SK-N-SH treated with all-trans-retinoic acid at 6 μM for 48 hours (cell line): ENCODE measurements around the gene ZNF283.

Experiments used
- ATAC-seq: fragments of 200-7000 bp; cut with Tn5 transposase; 3 replicates; pipeline ENCODE4 v1.9.1; 2020; ENCODE audit warnings: mild to moderate bottlenecking, moderate library complexity
- ARNTL ChIP-seq: fragments of 450-650 bp; formaldehyde crosslinking; IDR thresholded peaks from 2 replicates; pipeline ENCODE4 v1.5.0; 2020; ENCODE audit warnings: low read depth, mild to moderate bottlenecking, moderate library complexity, borderline replicate concordance
- BACH2 ChIP-seq: fragments of 250-450 bp; sonication (Bioruptor Pico); IDR thresholded peaks from 2 replicates; pipeline ENCODE4 v1.9.0; 2021; ENCODE audit warnings: mild to moderate bottlenecking, borderline replicate concordance
- CSDC2 ChIP-seq: fragments of 250-450 bp; sonication (Bioruptor Pico); IDR thresholded peaks from 2 replicates; pipeline ENCODE4 v1.5.0; 2020; ENCODE audit warnings: mild to moderate bottlenecking, moderate library complexity
- ESRRG ChIP-seq: fragments of 250-450 bp; sonication (Bioruptor Pico); IDR thresholded peaks from 2 replicates; pipeline ENCODE4 v1.6.1; 2021; ENCODE audit warnings: mild to moderate bottlenecking
- GLIS3 ChIP-seq: fragments of 250-450 bp; sonication (Bioruptor Pico); IDR thresholded peaks from 2 replicates; pipeline ENCODE4 v1.5.0; 2020; ENCODE audit warnings: mild to moderate bottlenecking, moderate library complexity
- ISL1 ChIP-seq: fragments of 250-450 bp; sonication (Bioruptor Pico); IDR thresholded peaks from 2 replicates; pipeline ENCODE4 v2.1.2; 2022; ENCODE audit warnings: mild to moderate bottlenecking, moderate library complexity
- OSR1 ChIP-seq: fragments of 250-450 bp; sonication (Bioruptor Pico); IDR thresholded peaks from 2 replicates; pipeline ENCODE4 v1.8.0; 2022; ENCODE audit warnings: moderate library complexity, mild to moderate bottlenecking, inconsistent platforms
- PATZ1 ChIP-seq: fragments of 250-450 bp; sonication (Bioruptor Pico); IDR thresholded peaks from 2 replicates; pipeline ENCODE4 v1.8.0; 2020; ENCODE audit warnings: mild to moderate bottlenecking, moderate library complexity, borderline replicate concordance
- PPARA ChIP-seq: fragments of 250-450 bp; sonication (Bioruptor Pico); IDR thresholded peaks from 2 replicates; pipeline ENCODE4 v1.5.0; 2020; ENCODE audit warnings: mild to moderate bottlenecking, borderline replicate concordance
- RARB ChIP-seq: fragments of 250-450 bp; sonication (Bioruptor Pico); IDR thresholded peaks from 2 replicates; pipeline ENCODE4 v1.8.0; 2021; ENCODE audit warnings: mild to moderate bottlenecking, moderate library complexity
- SNAI2 ChIP-seq: fragments of 250-450 bp; sonication (Bioruptor Pico); IDR thresholded peaks from 2 replicates; pipeline ENCODE4 v1.5.0; 2020; ENCODE audit warnings: mild to moderate bottlenecking, moderate library complexity
- TCF4 ChIP-seq: fragments of 250-450 bp; sonication (Bioruptor Pico); IDR thresholded peaks from 2 replicates; pipeline ENCODE4 v1.8.0; 2021; ENCODE audit warnings: mild to moderate bottlenecking, moderate library complexity, borderline replicate concordance
- TOX ChIP-seq: fragments of 250-450 bp; sonication (Bioruptor Pico); IDR thresholded peaks from 2 replicates; pipeline ENCODE4 v1.8.0; 2021; ENCODE audit warnings: mild to moderate bottlenecking, moderate library complexity, borderline replicate concordance
- ZC3H10 ChIP-seq: fragments of 250-450 bp; sonication (Bioruptor Pico); IDR thresholded peaks from 2 replicates; pipeline ENCODE4 v1.5.1; 2021; ENCODE audit warnings: mild to moderate bottlenecking, moderate library complexity
- ZFP3 ChIP-seq: fragments of 250-450 bp; sonication (Bioruptor Pico); IDR thresholded peaks from 2 replicates; pipeline ENCODE4 v1.5.0; 2020; ENCODE audit warnings: mild to moderate bottlenecking, moderate library complexity
- ZFP30 ChIP-seq: fragments of 450-650 bp; formaldehyde crosslinking; IDR thresholded peaks from 2 replicates; pipeline ENCODE4 v1.5.0; 2022; ENCODE audit warnings: mild to moderate bottlenecking, moderate library complexity
- ZNF70 ChIP-seq: fragments of 450-650 bp; formaldehyde crosslinking; IDR thresholded peaks from 2 replicates; pipeline ENCODE4 v1.5.0; 2020; ENCODE audit warnings: mild to moderate bottlenecking, moderate library complexity
- ZNF8 ChIP-seq: fragments of 450-650 bp; formaldehyde crosslinking; IDR thresholded peaks from 2 replicates; pipeline ENCODE4 v1.5.0; 2020; ENCODE audit warnings: mild to moderate bottlenecking, moderate library complexity
- TF ChIP-seq, protein P1 (sequence below): fragments of 250-450 bp; sonication (Bioruptor Pico); IDR thresholded peaks from 2 replicates; pipeline ENCODE4 v1.5.1; 2020; ENCODE audit warnings: low read depth, mild to moderate bottlenecking, moderate library complexity
- TF ChIP-seq, protein P2 (sequence below): fragments of 250-450 bp; sonication (Bioruptor Pico); IDR thresholded peaks from 2 replicates; pipeline ENCODE4 v1.5.1; 2021; ENCODE audit warnings: mild to moderate bottlenecking, moderate library complexity
- TF ChIP-seq, protein P3 (sequence below): fragments of 250-450 bp; sonication (Bioruptor Pico); IDR thresholded peaks from 2 replicates; pipeline ENCODE4 v1.8.0; 2021; ENCODE audit warnings: low read depth, mild to moderate bottlenecking, moderate library complexity, borderline replicate concordance
- TF ChIP-seq, protein P4 (sequence below): fragments of 250-450 bp; sonication (Bioruptor Pico); IDR thresholded peaks from 2 replicates; pipeline ENCODE4 v1.5.0; 2020; ENCODE audit warnings: mild to moderate bottlenecking, moderate library complexity

Gene ZNF283

GRCh38 chr19:43798026-43798545 is 29.0 kb upstream of the ZNF283 start:
- no peak; the same call in 2 of the 3 replicates for ATAC-seq
- TF ChIP-seq GLIS3 (CRISPR knock-in tag) (no peak), OSR1 (no peak)
- TF ChIP-seq, protein P1, sequence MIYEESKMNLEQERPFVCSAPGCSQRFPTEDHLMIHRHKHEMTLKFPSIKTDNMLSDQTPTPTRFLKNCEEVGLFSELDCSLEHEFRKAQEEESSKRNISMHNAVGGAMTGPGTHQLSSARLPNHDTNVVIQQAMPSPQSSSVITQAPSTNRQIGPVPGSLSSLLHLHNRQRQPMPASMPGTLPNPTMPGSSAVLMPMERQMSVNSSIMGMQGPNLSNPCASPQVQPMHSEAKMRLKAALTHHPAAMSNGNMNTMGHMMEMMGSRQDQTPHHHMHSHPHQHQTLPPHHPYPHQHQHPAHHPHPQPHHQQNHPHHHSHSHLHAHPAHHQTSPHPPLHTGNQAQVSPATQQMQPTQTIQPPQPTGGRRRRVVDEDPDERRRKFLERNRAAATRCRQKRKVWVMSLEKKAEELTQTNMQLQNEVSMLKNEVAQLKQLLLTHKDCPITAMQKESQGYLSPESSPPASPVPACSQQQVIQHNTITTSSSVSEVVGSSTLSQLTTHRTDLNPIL (CRISPR knock-in tag), result no peak

DNA sequence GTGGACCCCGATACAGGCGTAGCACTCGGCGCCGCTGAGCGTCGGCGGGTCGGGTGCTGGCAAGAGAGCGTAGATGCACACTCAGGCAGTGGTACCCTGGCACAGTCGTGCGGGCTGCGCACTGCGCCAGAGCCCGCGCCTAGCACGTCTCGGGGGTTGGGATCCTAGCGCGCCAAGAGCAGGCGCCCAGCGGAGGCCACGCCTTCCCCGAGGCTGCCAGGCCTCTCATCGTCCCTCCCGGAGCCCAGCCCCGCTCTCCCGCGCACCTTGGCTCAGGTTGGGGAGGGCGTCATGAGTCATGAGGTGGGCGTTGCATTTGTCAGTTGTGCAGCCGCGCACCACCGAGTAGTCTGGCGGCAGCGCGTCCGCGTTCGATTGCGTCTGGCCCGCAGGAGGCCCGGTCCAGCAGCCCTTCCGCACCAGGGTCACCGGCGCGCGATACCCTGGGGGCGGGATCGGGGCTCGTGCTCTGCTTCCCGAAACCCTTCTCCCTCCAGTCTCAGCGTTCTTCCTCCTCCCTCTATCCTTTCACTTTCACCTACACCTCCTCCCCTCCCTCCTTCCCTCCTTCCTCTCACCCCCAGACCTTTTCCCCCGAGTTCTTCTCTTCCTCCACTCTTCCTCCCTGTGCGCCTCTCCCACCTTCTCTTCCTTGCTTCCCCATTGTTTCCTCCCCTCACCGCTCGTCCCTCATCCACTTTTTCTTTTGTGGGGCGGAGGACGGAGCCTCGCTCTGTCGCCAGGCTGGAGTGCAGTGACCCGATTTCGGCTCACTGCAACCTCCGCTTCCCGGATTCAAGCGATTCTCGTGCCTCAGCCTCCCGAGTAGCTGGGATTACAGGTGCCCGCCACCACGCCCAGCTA is 28.3 kb upstream of the ZNF283 start:
- peak; percentile 71 for ATAC-seq
- TF ChIP-seq TOX (no peak), CSDC2 (CRISPR knock-in tag) (no peak), ISL1 (CRISPR knock-in tag) (no peak), PPARA (no peak), PATZ1 (CRISPR knock-in tag) (no peak), RARB (CRISPR knock-in tag) (no peak), ZC3H10 (CRISPR knock-in tag) (no peak), ZNF70 (CRISPR knock-in tag) (no peak), ESRRG (CRISPR knock-in tag) (no peak), GLIS3 (CRISPR knock-in tag) (no peak), TCF4 (no peak), ZFP30 (CRISPR knock-in tag) (no peak), OSR1 (no peak), ARNTL (CRISPR knock-in tag) (no peak), ZFP3 (CRISPR knock-in tag) (no peak), BACH2 (CRISPR knock-in tag) (no peak), ZNF8 (CRISPR knock-in tag) (no peak)
- TF ChIP-seq, protein P2, sequence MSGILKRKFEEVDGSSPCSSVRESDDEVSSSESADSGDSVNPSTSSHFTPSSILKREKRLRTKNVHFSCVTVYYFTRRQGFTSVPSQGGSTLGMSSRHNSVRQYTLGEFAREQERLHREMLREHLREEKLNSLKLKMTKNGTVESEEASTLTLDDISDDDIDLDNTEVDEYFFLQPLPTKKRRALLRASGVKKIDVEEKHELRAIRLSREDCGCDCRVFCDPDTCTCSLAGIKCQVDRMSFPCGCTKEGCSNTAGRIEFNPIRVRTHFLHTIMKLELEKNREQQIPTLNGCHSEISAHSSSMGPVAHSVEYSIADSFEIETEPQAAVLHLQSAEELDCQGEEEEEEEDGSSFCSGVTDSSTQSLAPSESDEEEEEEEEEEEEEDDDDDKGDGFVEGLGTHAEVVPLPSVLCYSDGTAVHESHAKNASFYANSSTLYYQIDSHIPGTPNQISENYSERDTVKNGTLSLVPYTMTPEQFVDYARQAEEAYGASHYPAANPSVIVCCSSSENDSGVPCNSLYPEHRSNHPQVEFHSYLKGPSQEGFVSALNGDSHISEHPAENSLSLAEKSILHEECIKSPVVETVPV (CRISPR knock-in tag), result no peak
- TF ChIP-seq, protein P3, sequence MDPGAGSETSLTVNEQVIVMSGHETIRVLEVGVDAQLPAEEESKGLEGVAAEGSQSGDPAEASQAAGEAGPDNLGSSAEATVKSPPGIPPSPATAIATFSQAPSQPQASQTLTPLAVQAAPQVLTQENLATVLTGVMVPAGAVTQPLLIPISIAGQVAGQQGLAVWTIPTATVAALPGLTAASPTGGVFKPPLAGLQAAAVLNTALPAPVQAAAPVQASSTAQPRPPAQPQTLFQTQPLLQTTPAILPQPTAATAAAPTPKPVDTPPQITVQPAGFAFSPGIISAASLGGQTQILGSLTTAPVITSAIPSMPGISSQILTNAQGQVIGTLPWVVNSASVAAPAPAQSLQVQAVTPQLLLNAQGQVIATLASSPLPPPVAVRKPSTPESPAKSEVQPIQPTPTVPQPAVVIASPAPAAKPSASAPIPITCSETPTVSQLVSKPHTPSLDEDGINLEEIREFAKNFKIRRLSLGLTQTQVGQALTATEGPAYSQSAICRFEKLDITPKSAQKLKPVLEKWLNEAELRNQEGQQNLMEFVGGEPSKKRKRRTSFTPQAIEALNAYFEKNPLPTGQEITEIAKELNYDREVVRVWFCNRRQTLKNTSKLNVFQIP (CRISPR knock-in tag), result no peak
- TF ChIP-seq, protein P1 (CRISPR knock-in tag), result no peak
- TF ChIP-seq, all 23 proteins: peak for 0

DNA sequence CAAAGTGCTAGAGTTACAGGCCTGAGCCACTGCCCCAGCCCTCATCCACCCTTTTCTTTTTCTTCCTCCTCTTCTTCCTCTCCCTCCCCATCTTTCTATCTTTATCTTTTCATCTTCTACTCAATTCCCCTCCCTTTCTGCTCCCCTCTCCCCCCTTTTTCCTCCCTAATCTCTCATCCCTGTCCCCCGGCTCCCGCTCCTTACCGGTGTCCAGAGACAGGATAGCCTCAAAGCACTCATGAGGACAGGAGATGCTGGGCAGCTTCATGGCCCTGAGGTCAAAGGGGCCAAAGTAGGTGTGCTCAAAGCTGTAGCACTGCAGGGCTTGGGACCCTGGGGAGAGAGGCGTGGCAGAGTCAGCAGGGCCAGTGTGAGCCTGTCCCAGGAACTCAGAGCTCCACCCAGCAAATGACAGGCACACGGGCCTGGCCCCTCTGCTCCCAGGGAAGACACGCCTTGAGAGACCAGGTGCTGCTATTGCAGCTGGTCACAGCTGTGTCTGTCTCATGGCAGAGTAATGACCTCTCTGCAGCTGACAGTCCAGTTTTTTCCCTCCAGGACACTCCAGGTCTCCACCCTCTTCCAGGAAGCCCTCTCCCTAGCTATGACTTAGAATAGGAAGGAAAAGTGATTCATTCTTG is 27.5 kb upstream of the ZNF283 start:
- no peak for ATAC-seq
- TF ChIP-seq ARNTL (CRISPR knock-in tag), result no peak
- TF ChIP-seq, protein P3 (CRISPR knock-in tag), result no peak
- no peak for TF ChIP-seq OSR1
- TF ChIP-seq SNAI2 (CRISPR knock-in tag), result no peak
- TF ChIP-seq ZNF70 (CRISPR knock-in tag), result no peak
- no peak for TF ChIP-seq PPARA
- TF ChIP-seq ZFP30 (CRISPR knock-in tag), result no peak
- no peak for TF ChIP-seq ZC3H10 (CRISPR knock-in tag)
- no peak for TF ChIP-seq TCF4
- no peak for TF ChIP-seq TOX
- TF ChIP-seq, protein P4, sequence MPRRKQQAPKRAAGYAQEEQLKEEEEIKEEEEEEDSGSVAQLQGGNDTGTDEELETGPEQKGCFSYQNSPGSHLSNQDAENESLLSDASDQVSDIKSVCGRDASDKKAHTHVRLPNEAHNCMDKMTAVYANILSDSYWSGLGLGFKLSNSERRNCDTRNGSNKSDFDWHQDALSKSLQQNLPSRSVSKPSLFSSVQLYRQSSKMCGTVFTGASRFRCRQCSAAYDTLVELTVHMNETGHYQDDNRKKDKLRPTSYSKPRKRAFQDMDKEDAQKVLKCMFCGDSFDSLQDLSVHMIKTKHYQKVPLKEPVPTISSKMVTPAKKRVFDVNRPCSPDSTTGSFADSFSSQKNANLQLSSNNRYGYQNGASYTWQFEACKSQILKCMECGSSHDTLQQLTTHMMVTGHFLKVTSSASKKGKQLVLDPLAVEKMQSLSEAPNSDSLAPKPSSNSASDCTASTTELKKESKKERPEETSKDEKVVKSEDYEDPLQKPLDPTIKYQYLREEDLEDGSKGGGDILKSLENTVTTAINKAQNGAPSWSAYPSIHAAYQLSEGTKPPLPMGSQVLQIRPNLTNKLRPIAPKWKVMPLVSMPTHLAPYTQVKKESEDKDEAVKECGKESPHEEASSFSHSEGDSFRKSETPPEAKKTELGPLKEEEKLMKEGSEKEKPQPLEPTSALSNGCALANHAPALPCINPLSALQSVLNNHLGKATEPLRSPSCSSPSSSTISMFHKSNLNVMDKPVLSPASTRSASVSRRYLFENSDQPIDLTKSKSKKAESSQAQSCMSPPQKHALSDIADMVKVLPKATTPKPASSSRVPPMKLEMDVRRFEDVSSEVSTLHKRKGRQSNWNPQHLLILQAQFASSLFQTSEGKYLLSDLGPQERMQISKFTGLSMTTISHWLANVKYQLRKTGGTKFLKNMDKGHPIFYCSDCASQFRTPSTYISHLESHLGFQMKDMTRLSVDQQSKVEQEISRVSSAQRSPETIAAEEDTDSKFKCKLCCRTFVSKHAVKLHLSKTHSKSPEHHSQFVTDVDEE (CRISPR knock-in tag), result no peak
- TF ChIP-seq, protein P1 (CRISPR knock-in tag), result no peak
